ENCODE results near the gene XPR1. TPM values are rescaled to one million over a fixed set of nuclear protein-coding genes. Genes with fewer than 3 reads are reported as not detected.

Gene XPR1
- total RNA-seq, 1 donor, result 31.8 TPM

DNA sequence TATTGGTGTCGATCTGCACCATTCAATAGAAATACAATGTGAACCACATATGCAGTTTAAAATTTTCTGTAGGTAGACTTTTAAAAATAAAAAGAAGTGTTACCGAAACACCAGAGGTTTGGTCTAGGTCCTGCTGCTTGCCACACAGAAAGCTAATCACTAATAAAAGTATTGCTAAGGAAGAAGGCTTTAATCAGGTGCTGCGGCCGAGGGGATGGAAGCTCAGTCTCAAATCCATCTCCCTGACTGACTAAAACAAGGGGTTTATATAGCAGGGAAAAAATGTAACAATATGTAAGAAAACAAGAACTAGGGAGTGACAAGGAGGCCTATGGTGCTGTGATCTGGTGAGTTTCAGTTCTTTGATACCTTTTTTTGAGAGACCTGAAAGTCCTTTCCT is 99.3 kb downstream of the XPR1 start:
- DNase-seq (ENCODE audit: low read depth), result no peak
- no peak overlapping the region for H3K4me3 ChIP-seq (ENCODE audit: low read depth, low read length)
- TF ChIP-seq, protein P1, sequence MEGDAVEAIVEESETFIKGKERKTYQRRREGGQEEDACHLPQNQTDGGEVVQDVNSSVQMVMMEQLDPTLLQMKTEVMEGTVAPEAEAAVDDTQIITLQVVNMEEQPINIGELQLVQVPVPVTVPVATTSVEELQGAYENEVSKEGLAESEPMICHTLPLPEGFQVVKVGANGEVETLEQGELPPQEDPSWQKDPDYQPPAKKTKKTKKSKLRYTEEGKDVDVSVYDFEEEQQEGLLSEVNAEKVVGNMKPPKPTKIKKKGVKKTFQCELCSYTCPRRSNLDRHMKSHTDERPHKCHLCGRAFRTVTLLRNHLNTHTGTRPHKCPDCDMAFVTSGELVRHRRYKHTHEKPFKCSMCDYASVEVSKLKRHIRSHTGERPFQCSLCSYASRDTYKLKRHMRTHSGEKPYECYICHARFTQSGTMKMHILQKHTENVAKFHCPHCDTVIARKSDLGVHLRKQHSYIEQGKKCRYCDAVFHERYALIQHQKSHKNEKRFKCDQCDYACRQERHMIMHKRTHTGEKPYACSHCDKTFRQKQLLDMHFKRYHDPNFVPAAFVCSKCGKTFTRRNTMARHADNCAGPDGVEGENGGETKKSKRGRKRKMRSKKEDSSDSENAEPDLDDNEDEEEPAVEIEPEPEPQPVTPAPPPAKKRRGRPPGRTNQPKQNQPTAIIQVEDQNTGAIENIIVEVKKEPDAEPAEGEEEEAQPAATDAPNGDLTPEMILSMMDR (IDR thresholded peaks at IDR 0.05; ENCODE audit: insufficient read depth, low read length), result no peak

DNA sequence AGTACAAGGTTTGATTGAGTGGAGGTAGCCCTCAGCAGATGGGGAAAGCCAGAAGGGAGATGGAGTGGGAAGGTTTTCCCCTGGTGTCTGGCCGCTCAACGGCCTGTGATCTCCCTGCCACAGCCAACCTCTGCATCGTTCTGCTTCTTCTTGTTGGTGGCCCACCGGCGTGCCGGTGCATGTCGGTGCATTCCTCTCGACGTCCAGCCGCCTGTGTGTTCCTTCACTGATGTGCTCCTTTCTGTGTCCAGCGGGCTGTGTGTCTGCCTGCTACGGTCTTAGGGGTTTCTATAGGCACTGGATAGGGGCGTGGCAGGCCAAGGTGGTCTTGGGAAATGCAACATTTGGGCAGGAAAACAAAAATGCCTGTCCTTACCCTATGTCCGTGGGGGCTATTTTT is 101.0 kb downstream of the XPR1 start:
- DNase-seq (ENCODE audit: low read depth), result no peak
- H3K4me3 ChIP-seq (ENCODE audit: low read depth, low read length), result no peak overlapping the region
- TF ChIP-seq, protein P1 (IDR thresholded peaks at IDR 0.05; ENCODE audit: insufficient read depth, low read length), result no peak

DNA sequence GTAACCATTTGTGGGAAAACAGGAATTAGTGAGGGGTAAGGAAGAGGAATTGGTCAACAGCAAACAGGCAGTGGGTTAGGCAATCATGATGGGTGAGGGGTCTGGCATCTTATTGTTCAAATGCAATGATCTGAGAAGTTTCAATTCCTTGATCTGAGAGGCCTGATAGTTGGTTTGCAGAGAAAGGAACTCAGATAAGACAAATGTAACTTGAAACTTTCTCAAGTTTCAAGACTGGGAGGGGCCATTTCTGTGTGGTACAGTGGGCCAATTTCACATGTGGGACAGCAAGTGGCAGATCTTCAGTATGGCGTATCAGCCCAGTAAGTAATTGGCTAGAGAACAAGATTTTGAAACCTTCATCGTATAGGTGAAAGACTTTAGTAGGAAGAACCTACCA is 102.5 kb downstream of the XPR1 start:
- DNase-seq (ENCODE audit: low read depth), result no peak
- TF ChIP-seq, protein P1 (IDR thresholded peaks at IDR 0.05; ENCODE audit: insufficient read depth, low read length), result no peak
- no peak overlapping the region for H3K4me3 ChIP-seq (ENCODE audit: low read depth, low read length)

DNA sequence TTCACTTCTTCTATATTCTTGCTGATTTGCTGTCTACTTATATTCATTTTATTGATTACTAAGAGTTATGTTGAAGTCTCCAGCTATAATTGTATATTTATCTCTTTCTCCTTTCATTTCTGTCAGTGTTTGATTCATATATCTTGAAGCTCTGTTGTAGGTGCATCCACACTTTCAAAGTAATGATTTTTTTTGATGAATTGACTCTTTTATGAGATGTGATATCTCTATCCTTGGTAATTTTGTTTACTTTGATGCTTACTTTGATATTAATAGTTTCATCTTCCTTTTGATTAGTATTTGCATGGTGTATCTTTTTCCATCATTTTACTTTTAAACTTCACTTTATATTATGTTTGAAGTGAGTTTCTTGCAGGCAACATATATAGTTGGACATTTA is 110.8 kb downstream of the XPR1 start:
- no peak for DNase-seq (ENCODE audit: low read depth)
- H3K4me3 ChIP-seq (ENCODE audit: low read depth, low read length), result no peak overlapping the region
- TF ChIP-seq, protein P1 (IDR thresholded peaks at IDR 0.05; ENCODE audit: insufficient read depth, low read length), result no peak

DNA sequence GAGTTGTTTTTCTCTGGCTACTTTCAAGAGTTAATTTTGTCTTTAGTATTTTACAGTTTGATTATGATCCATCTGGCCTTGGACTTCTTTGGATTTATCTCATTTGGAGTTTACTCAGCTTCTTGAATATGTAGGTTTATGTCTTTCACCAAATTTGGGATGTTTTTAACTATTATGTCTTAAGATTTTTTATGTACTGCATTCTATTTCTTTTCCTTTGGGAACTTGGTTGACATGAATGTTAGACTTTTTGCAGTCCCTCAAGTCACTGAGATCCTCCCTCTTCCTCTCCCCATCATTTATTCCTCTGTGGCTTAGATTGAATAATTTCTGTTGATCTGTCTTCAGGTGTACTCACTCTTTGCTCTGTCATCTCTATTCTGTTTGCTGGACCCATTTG is 112.0 kb downstream of the XPR1 start:
- TF ChIP-seq, protein P1 (IDR thresholded peaks at IDR 0.05; ENCODE audit: insufficient read depth, low read length), result no peak
- no peak for DNase-seq (ENCODE audit: low read depth)
- H3K4me3 ChIP-seq (ENCODE audit: low read depth, low read length), result no peak overlapping the region

DNA sequence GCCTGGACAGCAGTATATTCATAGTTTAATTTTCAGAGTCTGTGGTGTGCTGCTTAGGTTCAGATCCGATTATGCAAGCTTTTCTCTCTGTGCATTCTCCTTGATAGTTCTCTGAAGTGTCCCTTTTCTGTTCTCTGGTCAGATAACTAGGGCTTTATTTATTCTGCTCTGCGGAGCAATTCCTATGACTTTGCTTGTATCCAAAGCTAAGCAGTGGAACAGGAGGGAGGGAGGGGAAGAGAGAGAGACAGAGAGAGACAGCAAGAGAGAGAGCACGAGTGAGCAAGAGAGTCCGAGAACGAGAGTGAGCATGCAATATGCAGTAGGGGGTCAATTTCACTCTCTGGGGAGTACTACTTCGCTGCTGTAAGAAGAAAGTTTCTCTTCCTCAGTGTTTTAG is 113.3 kb downstream of the XPR1 start:
- DNase-seq (ENCODE audit: low read depth), result no peak
- no peak overlapping the region for H3K4me3 ChIP-seq (ENCODE audit: low read depth, low read length)
- TF ChIP-seq, protein P1 (IDR thresholded peaks at IDR 0.05; ENCODE audit: insufficient read depth, low read length), result no peak

DNA sequence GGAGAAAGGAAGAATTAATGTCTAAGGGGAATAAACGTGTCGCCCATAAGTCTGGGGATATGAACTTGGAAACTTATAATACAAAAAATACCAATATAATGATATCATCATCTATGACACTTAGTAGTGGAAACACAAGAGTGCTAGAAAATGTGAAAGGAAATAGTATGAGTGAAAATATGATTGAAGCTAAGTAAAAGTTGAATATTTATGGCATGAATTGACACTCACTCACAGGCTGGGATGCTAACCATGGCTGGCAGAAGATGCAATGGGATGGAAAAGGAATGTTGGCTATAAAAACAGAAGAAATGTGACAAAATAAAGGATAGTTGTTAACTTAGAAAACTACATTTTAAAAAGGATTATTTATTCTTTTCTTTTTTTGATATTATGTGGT is 120.1 kb downstream of the XPR1 start:
- no peak for DNase-seq (ENCODE audit: low read depth)
- TF ChIP-seq, protein P1 (IDR thresholded peaks at IDR 0.05; ENCODE audit: insufficient read depth, low read length), result no peak

More for the DNA sequence above, 120.1 kb downstream of the XPR1 start:
- H3K4me3 ChIP-seq (ENCODE audit: low read depth, low read length), result no peak overlapping the region

Data from fibroblast of the aortic adventitia (primary cell).